LNCaP clone FGC (cell line): Measurements from ENCODE around the gene MMP24.
"Not testable (repeated sequence)": the region's sequence is repeated elsewhere in the genome, so short reads cannot be mapped to it uniquely, and the experiment has no call there.

ENCODE experiments used
- DNase-seq: peaks from one replicate; pipeline ENCODE4 v3.0.0-alpha.2; 2011; ENCODE audit warnings: low read depth
- H3K4me3 ChIP-seq: 2 replicates; pipeline ENCODE4 v1.5.1; 2011; ENCODE audit warnings: mild to moderate bottlenecking, low read depth, low read length, control low read depth
- TF ChIP-seq, protein P1 (sequence below): IDR thresholded peaks from 2 replicates; pipeline ENCODE4 v1.5.1; 2012; ENCODE audit warnings: mild to moderate bottlenecking; ENCODE audit not compliant: control insufficient read depth, insufficient read depth; ENCODE audit errors: extremely low read depth

The MMP24 gene

DNA sequence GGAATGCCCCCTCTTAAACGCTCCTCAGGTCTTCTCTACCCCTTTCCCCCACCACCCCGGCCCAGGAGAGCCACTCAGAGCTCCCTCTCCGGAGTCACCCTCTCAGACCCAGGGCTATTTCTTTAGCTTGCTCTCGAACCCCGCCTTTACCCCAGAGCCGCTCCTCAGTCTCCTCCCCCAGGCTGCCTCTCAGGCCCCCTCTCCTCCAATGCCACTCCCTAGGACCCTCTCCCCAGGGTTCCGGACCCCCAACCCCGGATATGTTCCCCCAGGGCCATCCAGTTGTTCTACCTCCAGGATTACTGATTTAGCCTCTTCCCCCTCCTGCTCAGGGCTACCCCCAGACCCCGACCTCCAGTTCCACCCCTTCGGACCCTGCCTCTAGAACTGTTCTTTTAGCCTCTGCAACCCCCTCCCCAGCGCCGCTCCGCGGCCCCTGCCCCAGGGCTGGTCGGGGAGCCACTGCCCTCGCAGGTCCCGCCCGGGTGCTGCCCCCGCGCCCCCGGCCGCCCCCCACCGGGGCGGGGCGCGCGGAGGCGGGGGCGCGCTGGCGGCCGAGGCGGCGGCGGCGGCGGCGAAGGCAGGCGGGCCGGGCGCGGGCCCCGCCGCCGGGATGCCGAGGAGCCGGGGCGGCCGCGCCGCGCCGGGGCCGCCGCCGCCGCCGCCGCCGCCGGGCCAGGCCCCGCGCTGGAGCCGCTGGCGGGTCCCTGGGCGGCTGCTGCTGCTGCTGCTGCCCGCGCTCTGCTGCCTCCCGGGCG is at the start of gene MMP24:
Gene MMP24, plus strand, starts transcription at position 565 of the 758 bp plus-strand sequence. Its CDS starts 49 bp downstream, at position 614.
- no peak within 1 kb of the TSS for H3K4me3 ChIP-seq
- no peak for DNase-seq
- TF ChIP-seq, protein P1, sequence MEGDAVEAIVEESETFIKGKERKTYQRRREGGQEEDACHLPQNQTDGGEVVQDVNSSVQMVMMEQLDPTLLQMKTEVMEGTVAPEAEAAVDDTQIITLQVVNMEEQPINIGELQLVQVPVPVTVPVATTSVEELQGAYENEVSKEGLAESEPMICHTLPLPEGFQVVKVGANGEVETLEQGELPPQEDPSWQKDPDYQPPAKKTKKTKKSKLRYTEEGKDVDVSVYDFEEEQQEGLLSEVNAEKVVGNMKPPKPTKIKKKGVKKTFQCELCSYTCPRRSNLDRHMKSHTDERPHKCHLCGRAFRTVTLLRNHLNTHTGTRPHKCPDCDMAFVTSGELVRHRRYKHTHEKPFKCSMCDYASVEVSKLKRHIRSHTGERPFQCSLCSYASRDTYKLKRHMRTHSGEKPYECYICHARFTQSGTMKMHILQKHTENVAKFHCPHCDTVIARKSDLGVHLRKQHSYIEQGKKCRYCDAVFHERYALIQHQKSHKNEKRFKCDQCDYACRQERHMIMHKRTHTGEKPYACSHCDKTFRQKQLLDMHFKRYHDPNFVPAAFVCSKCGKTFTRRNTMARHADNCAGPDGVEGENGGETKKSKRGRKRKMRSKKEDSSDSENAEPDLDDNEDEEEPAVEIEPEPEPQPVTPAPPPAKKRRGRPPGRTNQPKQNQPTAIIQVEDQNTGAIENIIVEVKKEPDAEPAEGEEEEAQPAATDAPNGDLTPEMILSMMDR, result no peak

DNA sequence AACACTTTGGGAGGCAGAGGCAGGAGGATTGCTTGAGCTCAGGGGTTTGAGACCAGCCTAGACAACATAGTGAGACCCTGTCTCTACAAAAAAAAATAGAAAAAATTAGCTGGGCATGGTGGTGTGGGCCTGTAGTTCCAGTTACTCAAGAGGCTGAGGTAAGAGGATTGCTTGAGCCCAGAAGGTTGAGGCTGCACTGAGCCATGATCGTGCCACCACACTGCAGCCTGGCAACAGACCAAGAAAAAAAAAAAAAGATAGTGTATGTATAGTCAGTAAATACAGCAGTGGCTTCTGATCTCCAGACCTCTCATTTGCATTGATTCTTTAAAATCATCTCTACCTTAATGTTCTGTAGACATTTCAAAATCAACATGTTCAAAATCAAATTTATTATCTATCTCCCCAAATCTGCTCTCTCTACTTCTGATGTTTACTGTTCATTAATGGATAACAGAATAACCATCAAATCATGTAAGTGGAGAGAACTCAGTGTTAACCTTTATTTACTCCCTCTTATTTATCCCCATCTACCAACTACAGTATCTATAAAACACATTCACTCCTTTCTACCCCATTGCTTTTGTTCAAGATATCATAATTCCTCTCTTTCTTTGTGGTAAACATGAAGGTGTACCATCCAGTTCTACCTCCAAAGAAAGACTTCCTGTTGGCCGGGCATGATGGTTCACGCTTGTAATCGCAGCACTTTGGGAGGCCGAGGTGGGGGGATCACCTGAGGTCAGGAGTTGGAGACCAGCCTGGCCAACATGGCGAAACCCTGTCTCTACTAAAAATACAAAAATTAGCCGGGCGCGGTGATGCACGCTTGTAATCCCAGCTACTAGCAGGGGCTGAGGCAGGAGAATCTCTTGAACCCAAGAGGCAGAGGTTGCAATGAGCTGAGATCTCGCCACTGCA is 46.9 kb upstream of the MMP24 start:
- no peak overlapping the region for H3K4me3 ChIP-seq
- DNase-seq, result no peak
- TF ChIP-seq, protein P1, result no peak

DNA sequence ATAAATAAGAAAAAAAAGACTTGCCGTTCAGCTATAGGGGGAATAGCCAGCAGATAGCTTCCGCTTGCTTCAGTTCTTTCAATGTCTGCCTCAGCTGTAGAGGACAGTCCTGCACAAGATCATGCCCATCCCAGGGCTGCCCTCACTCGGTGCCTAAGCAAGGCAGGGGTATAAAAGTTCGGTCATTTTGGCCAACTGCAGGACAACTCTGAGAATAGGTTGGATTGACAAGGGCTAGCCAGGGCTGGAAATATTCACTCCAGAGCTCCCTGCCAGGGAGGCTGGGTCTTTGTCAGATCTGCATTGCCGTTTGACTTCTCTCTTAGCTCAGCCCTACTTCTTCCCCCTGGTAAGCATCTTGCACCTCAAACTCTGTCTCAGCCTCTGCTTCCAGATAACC is 46.2 kb upstream of the MMP24 start:
- no peak for DNase-seq
- TF ChIP-seq, protein P1, result no peak
- H3K4me3 ChIP-seq, result no peak overlapping the region

DNA sequence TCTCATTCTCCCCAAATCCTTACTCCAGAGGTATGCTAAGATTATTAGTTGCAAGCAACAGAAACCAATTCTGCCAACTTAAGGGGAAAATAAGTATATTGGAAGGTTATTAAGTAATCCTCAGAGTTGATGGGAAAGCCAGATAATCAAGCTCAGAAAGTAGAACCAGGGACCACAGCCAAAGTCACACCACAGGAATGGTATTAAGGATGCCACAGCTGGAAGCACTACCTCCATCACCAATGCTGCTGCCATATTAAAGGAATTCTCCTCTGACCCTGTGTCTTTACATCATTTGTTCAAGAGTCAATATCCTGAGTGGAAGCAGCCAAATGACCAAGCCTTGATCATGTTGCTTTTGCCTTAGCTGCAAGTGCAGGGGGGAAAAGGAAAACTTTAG is 44.8 kb upstream of the MMP24 start:
- no peak overlapping the region for H3K4me3 ChIP-seq
- DNase-seq, result no peak
- TF ChIP-seq, protein P1, result no peak

DNA sequence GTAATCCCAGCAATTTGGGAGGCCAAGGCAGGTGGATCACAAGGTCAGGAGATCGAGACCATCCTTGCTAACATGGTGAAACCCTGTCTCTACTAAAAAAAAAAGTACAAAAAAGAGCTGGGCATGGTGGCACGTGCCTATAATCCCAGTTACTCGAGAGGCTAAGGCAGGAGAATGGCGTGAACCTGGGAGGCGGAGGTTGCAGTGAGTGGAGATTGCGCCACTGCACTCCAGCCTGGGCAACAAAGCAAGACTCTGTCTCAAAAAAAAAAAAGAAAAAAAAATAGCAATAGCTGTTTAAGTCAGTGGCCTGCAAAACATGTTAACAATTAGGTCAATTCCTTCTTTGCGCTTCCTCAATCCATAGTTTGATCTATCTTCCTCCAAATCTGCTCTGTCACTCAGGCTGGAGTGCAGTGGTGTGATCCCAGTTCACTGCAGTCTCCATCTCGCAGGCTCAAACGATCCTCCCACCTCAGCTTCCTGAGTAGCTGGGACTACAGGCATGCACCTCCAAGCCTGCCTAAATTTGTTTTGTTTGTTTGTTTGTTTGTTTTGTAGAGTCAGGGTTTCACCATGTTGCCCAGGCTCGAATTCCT is 39.7 kb upstream of the MMP24 start:
- not testable (repeated sequence) for H3K4me3 ChIP-seq, DNase-seq

DNA sequence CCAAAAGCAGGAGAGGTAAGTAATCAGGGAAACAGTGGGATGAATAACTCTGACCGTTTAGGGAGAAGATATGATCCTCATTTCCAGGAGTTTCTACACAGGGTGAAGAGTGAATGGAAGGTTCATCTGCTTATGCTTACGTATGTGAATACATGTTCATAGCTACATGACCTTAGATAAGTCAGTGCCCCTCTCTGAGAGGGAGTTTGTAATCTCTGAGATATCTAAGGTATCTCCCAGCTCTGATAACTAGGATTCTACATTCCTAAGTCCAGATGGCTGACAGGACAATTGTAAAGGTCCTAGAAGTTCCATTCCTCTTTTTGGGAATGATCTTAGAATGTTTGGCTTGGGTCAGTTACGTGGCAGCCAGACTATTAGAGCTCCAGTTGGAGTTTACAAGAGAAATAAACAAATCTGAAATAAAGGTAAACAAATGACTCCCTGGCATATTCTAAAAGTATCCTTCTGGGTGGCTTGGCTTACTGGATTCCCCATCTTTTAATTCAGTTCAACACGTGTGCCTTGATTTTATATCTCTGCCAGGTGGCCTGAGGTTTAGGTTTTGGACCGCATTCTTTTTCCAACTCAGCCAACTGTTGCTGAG is 38.8 kb upstream of the MMP24 start:
- TF ChIP-seq, protein P1, result no peak
- DNase-seq, result no peak
- H3K4me3 ChIP-seq, result no peak overlapping the region

DNA sequence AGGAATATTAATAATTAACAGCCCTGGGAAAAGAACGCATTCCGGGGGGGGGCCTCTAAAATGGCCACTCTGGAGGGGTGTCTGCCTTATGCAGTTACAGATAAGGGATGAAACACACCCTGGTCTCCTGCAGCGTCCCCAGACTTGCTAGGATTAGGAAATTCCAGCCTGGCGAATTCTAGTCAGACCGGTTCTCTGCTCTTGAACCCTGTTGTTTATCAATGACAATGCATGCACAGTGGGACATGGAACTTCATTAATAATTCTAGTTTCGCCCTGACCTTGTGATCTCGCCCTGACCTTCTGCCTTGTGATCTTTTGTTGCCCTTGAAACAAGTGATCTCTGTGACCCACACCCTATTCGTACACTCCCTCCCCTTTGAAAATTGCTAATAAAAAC is 37.3 kb upstream of the MMP24 start:
- DNase-seq, H3K4me3 ChIP-seq: not testable (repeated sequence)
